Gastrocnemius medialis (tissue), 4 donors: ENCODE measurements around the gene SSBP3. TPM values are rescaled to one million over a fixed set of nuclear protein-coding genes. Genes with fewer than 3 reads are reported as not detected.
A peak's percentile ranks its signal among the peaks of the same experiment; 100 is the strongest.

Experiments
- ATAC-seq, 2 donors: fragments of 150-250 bp; one replicate each; pipeline ENCODE4 v1.9.1; 2016
- DNase-seq, 2 donors: peaks; one replicate each; pipeline ENCODE4 v3.0.0-alpha.2; 2019
- H3K27ac ChIP-seq, 4 donors: fragments of 200-600 bp; sonication (generic); 1 replicate in 1 of 4; 2 replicates in 3 of 4; pipeline ENCODE4 v1.5.1; 2016 to 2018; ENCODE audit warnings: mild to moderate bottlenecking in 2 of 4, moderate library complexity in 1 of 4
- H3K27me3 ChIP-seq, 3 donors: fragments of 200-600 bp; sonication (generic) in 2 of 3; 1 replicate in 1 of 3; 2 replicates in 2 of 3; pipeline versions ENCODE4 v1.5.1 to v1.6.0; 2016 to 2019; ENCODE audit warnings: mild to moderate bottlenecking in 1 of 3, moderate library complexity in 1 of 3
- H3K36me3 ChIP-seq, 2 donors: fragments of 200-600 bp; sonication (generic) in 1 of 2; one replicate each; pipeline ENCODE4 v1.5.1; 2017 to 2018
- H3K4me1 ChIP-seq, 2 donors: fragments of 200-600 bp; sonication (generic) in 1 of 2; one replicate each; pipeline ENCODE4 v1.5.1; 2016 to 2017; ENCODE audit warnings: mild to moderate bottlenecking in 2 of 2
- H3K4me3 ChIP-seq, 4 donors: fragments of 200-600 bp; sonication (generic) in 3 of 4; 1 replicate in 1 of 4; 2 replicates in 3 of 4; pipeline ENCODE4 v1.5.1; 2016 to 2019; ENCODE audit warnings: mild to moderate bottlenecking in 2 of 4
- H3K9me3 ChIP-seq, 3 donors: fragments of 200-600 bp; sonication (generic) in 2 of 3; 1 replicate in 1 of 3; 2 replicates in 2 of 3; pipeline ENCODE4 v1.5.1; 2016 to 2019
- POLR2A ChIP-seq, 2 donors: fragments of 450-650 bp; IDR thresholded peaks; one replicate each; pipeline ENCODE4 v1.6.1; 2017; ENCODE audit warnings: antibody characterized with exemption in 2 of 2, mild to moderate bottlenecking in 2 of 2, moderate library complexity in 2 of 2
- in situ Hi-C, 4 donors: fragments of 200-750 bp; cut with MboI; loops; one replicate each; pipeline versions ENCODE4 v1.15.0 to v1.8.0; 2017; ENCODE audit warnings: low sequenced_read_pairs in 4 of 4
- intact Hi-C: fragments of 100-400 bp; cut with DNase I; formaldehyde crosslinking; loops from one replicate; pipeline ENCODE4 v1.15.1; 2023; ENCODE audit warnings: low total_unique reads
- total RNA-seq, 4 donors: library from RNA; depleted of rRNA; stranded (reverse); fragments of >200 nt; gene quantifications; one replicate each; pipeline versions ENCODE4 v1.1.0 to v1.2.3, GENCODE V29; 2016
- TF ChIP-seq, protein P1 (sequence below), 5 experiments: fragments of 450-650 bp in 3 of 5; fragments of 200-600 bp in 2 of 5; sonication (generic) in 2 of 5; IDR thresholded peaks in 4 of 5; conservative IDR thresholded peaks in 1 of 5; 1 replicate in 4 of 5; 2 replicates in 1 of 5; pipeline ENCODE4 v1.5.1; 2016 to 2019; ENCODE audit warnings: antibody characterized with exemption in 5 of 5, mild to moderate bottlenecking in 3 of 5, moderate library complexity in 3 of 5

The SSBP3 gene
- total RNA-seq, 4 donors from 2014 or later: 3.6 to 21.0 (median 14.9) TPM

DNA sequence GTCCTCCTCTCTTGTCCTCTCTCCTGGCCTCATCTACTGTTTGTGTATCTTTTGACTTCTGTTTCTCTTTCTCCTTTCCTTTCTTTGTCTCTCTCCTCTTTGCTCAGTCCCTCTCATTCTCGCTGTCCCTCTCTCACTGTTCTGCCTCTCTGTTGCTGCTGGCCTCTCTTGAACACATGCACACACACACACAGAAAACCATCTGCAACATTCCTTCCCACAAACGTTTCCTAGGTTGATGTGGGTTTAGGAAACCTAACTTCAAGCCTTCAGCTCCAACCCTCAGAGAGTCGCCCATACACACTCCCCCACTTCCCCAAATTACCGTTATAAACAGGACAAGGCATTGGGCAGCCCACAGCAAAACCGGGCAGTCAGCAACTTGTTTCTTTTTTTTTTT lies 10.9 kb upstream of the SSBP3 start:
- intact Hi-C loops (no loop called here), in situ Hi-C loops (loop anchor here in 1 of 4 donors (10.0 kb wide), 1 partner anchor 292 kb away; no protein-coding TSS in a partner anchor)
- Histone ChIP-seq H3K4me3 (no peak overlapping the region), H3K4me1 (no peaks in the 10 kb centered on the region), H3K36me3 (no peaks in the 10 kb centered on the region), H3K27ac (no peak overlapping the region), H3K9me3 (no peaks in the 10 kb centered on the region), H3K27me3 (no peaks in the 10 kb centered on the region)
- TF ChIP-seq POLR2A (IDR thresholded peaks at IDR 0.05): no peak
- TF ChIP-seq, protein P1, sequence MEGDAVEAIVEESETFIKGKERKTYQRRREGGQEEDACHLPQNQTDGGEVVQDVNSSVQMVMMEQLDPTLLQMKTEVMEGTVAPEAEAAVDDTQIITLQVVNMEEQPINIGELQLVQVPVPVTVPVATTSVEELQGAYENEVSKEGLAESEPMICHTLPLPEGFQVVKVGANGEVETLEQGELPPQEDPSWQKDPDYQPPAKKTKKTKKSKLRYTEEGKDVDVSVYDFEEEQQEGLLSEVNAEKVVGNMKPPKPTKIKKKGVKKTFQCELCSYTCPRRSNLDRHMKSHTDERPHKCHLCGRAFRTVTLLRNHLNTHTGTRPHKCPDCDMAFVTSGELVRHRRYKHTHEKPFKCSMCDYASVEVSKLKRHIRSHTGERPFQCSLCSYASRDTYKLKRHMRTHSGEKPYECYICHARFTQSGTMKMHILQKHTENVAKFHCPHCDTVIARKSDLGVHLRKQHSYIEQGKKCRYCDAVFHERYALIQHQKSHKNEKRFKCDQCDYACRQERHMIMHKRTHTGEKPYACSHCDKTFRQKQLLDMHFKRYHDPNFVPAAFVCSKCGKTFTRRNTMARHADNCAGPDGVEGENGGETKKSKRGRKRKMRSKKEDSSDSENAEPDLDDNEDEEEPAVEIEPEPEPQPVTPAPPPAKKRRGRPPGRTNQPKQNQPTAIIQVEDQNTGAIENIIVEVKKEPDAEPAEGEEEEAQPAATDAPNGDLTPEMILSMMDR (IDR thresholded peaks at IDR 0.05 in 4 of 5, conservative IDR thresholded peaks at IDR 0.05 in 1 of 5): no peak
- DNase-seq (no peak), ATAC-seq (no peak)

- Histone ChIP-seq H3K36me3 (no peaks in the 10 kb centered on the region), H3K27me3 (no peaks in the 10 kb centered on the region), H3K9me3 (no peaks in the 10 kb centered on the region), H3K4me1 (no peaks in the 10 kb centered on the region), H3K27ac (no peak overlapping the region), H3K4me3 (no peak overlapping the region)
- intact Hi-C loops: no loop called here
- in situ Hi-C loops: loop anchor here in 1 of 4 donors (10.0 kb wide), 1 partner anchor 292 kb away; no protein-coding TSS in a partner anchor
- no peak for ATAC-seq
- TF ChIP-seq, protein P1 (IDR thresholded peaks at IDR 0.05 in 4 of 5, conservative IDR thresholded peaks at IDR 0.05 in 1 of 5): no peak
- TF ChIP-seq POLR2A (IDR thresholded peaks at IDR 0.05): no peak
- no peak for DNase-seq
These were observed 10.2 kb upstream of the SSBP3 start for GRCh38 chr1:54416435-54416834.

DNA sequence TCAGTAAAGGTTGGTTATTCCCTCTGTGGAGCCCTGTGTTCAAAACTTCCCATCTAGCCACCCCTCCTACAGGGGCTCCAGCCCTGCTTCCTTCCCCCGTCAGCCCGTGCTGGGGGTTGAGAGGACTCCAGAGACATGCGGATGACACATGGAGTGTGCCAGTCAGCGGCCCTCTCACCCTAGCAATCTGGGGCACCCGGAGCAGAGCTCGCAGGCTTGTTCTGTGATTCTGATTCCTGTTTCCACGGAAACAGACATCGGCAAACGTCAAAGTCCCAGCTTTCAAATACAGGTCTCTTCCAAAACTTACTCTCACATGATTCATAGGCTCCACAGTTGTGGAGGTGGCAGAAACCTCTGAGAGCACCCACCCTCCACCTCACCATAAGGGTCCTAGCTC lies 9.8 kb upstream of the SSBP3 start:
- H3K36me3 ChIP-seq: no peaks in the 10 kb centered on the region
- intact Hi-C loops: no loop called here

GRCh38 chr1:54415533-54415932 lies 9.3 kb upstream of the SSBP3 start:
- Histone ChIP-seq H3K4me1 (no peaks in the 10 kb centered on the region), H3K27ac (no peak overlapping the region), H3K4me3 (no peak overlapping the region), H3K36me3 (no peaks in the 10 kb centered on the region), H3K27me3 (no peaks in the 10 kb centered on the region), H3K9me3 (no peaks in the 10 kb centered on the region)
- no peak for ATAC-seq
- in situ Hi-C loops: loop anchor here in 1 of 4 donors (10.0 kb wide), 1 partner anchor 291 kb away; no protein-coding TSS in a partner anchor
- DNase-seq: no peak
- intact Hi-C loops: no loop called here
- no peak for TF ChIP-seq POLR2A (IDR thresholded peaks at IDR 0.05)
- TF ChIP-seq, protein P1 (IDR thresholded peaks at IDR 0.05 in 4 of 5, conservative IDR thresholded peaks at IDR 0.05 in 1 of 5): no peak

More for the DNA sequence above, 9.8 kb upstream of the SSBP3 start:
- Histone ChIP-seq H3K9me3 (no peaks in the 10 kb centered on the region), H3K4me1 (no peaks in the 10 kb centered on the region), H3K27ac (no peak overlapping the region), H3K4me3 (no peak overlapping the region), H3K27me3 (no peaks in the 10 kb centered on the region)
- no peak for TF ChIP-seq POLR2A (IDR thresholded peaks at IDR 0.05)
- TF ChIP-seq, protein P1 (IDR thresholded peaks at IDR 0.05 in 4 of 5, conservative IDR thresholded peaks at IDR 0.05 in 1 of 5): no peak
- no peak for DNase-seq
- in situ Hi-C loops: loop anchor here in 1 of 4 donors (10.0 kb wide), 1 partner anchor 291 kb away; no protein-coding TSS in a partner anchor
- no peak for ATAC-seq

DNA sequence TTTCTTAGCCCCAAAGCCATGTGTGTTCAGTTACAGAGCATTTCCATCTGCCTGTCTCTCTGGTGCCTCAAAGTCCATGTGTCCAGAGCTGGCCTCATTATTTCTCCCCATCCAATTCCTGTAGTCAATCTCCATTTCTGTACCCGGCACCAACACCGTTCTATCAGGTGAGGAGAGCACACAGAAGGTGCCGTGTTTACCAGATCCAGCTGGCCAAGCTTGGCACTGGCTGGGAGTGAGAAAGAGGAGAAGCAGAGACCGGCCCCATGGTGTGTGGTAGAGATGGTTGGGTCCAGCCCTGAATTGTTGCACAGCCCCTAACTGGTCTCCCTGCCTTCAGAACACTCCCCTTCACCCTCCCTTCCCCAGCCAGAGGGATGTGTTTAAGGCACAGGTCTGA lies 7.5 kb upstream of the SSBP3 start:
- H3K27me3 ChIP-seq: no peaks in the 10 kb centered on the region
- TF ChIP-seq POLR2A (IDR thresholded peaks at IDR 0.05): no peak
- TF ChIP-seq, protein P1 (IDR thresholded peaks at IDR 0.05 in 4 of 5, conservative IDR thresholded peaks at IDR 0.05 in 1 of 5): no peak
- ATAC-seq (no peak), DNase-seq (no peak)
- peak overlapping the region in 2 of 4 donors; percentile 27 to 45 for H3K27ac ChIP-seq
- H3K36me3 ChIP-seq: no peaks in the 10 kb centered on the region
- intact Hi-C loops: no loop called here
- in situ Hi-C loops: loop anchor here in 3 of 4 donors (5.0 to 10.0 kb wide), 3 partner anchors 59 to 289 kb away; no protein-coding TSS in a partner anchor
- H3K4me3 ChIP-seq: no peak overlapping the region
- no peaks in the 10 kb centered on the region for H3K9me3 ChIP-seq
- H3K4me1 ChIP-seq: peaks cover 1 to 5% of the 10 kb centered on the region in 2 donors
